K562 (cell line): ENCODE data around the gene FAM227A. TPM values are rescaled to one million over a fixed set of nuclear protein-coding genes. Genes with fewer than 3 reads are reported as not detected.

ENCODE experiments used
- MYC ChIP-seq, 2 experiments: fragments of 250-450 bp in 1 of 2; sonication (Bioruptor Pico) in 1 of 2; IDR thresholded peaks; 2 replicates each; pipeline versions ENCODE4 v1.5.1 to v1.6.1; 2012 to 2021; ENCODE audit warnings: low read depth in 2 of 2, borderline replicate concordance in 1 of 2, improper control_type of control experiment in 1 of 2, low read length in 1 of 2, mild to moderate bottlenecking in 1 of 2, moderate library complexity in 1 of 2
- NCOA6 ChIP-seq: fragments of 450-650 bp; IDR thresholded peaks from 2 replicates; pipeline ENCODE4 v1.6.1; 2017; ENCODE audit warnings: mild to moderate bottlenecking
- REST ChIP-seq, 2 experiments: fragments of 450-650 bp; formaldehyde crosslinking in 1 of 2; IDR thresholded peaks; 2 replicates each; pipeline versions ENCODE4 v1.4.0 to v1.6.1; 2014 to 2020; ENCODE audit warnings: mild to moderate bottlenecking in 2 of 2, borderline replicate concordance in 1 of 2, low read depth in 1 of 2
- ZNF592 ChIP-seq: fragments of 450-650 bp; IDR thresholded peaks from 2 replicates; pipeline ENCODE4 v1.6.1; 2017; ENCODE audit warnings: antibody characterized with exemption, mild to moderate bottlenecking
- polyA plus RNA-seq, 8 experiments: library from polyadenylated mRNA; depleted of rRNA in 4 of 8; stranded (reverse) in 5 of 8; unstranded in 3 of 8; fragments of >200 nt; fragmentation: Nextera tagmentation in 2 of 8; fragmentation: Illumina TruSeq in 1 of 8; extraction: Ambion mirVana in 2 of 8; extraction: Trizol in 1 of 8; gene quantifications; 2 replicates each; pipeline versions ENCODE4 v1.2.1 to v1.2.3, GENCODE V29; 2011 to 2014; ENCODE audit warnings: inconsistent platforms in 1 of 8, missing spikeins in 1 of 8
- total RNA-seq, 7 experiments: library from RNA; depleted of rRNA in 6 of 7; stranded (reverse); fragments of >200 nt in 6 of 7; fragmentation: Illumina TruSeq in 2 of 7; extraction: Trizol in 2 of 7; gene quantifications; 2 replicates each; pipeline versions ENCODE4 v1.2.1 to v1.2.3, GENCODE V29; 2011 to 2021; ENCODE audit warnings: low replicate concordance in 1 of 7
- TF ChIP-seq, protein P1 (sequence below): sonication (generic); formaldehyde crosslinking; IDR thresholded peaks from 2 replicates; pipeline ENCODE4 v1.8.0; 2022; ENCODE audit warnings: missing genetic modification reagents, mild to moderate bottlenecking, moderate library complexity, borderline replicate concordance

Gene FAM227A
- total and polyA plus RNA-seq, 9 of the 15 experiments (the other 6 are each of a cell fraction or from before 2014, with no cell fraction given), result 0.10 to 2.2 (median 0.83) TPM

GRCh38 chr22:38602166-38602565 lies 54.0 kb downstream of the FAM227A start (continued):
- no peak for TF ChIP-seq NCOA6
- TF ChIP-seq, protein P1, sequence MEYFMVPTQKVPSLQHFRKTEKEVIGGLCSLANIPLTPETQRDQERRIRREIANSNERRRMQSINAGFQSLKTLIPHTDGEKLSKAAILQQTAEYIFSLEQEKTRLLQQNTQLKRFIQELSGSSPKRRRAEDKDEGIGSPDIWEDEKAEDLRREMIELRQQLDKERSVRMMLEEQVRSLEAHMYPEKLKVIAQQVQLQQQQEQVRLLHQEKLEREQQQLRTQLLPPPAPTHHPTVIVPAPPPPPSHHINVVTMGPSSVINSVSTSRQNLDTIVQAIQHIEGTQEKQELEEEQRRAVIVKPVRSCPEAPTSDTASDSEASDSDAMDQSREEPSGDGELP (CRISPR knock-in tag), result no peak
- no peak for TF ChIP-seq REST (IDR thresholded peaks at IDR 0.05; ENCODE audit: borderline replicate concordance)
- no peak for TF ChIP-seq REST (CRISPR knock-in tag; IDR thresholded peaks at IDR 0.05; ENCODE audit: low read depth)
- no peak for TF ChIP-seq MYC (IDR thresholded peaks at IDR 0.05; ENCODE audit: low read depth, low read length)
- TF ChIP-seq MYC (CRISPR knock-in tag; IDR thresholded peaks at IDR 0.05; ENCODE audit: borderline replicate concordance, low read depth), result no peak
- no peak for TF ChIP-seq ZNF592
